Smooth muscle cell (in vitro differentiated cells): ENCODE measurements around the gene HDAC4. TPM values are rescaled to one million over a fixed set of nuclear protein-coding genes. Genes with fewer than 3 reads are reported as not detected.

Experiments
- DNase-seq: peaks from one replicate; lab custom pipeline; 2025; ENCODE audit not compliant: unreplicated experiment; lab: John Stamatoyannopoulos, UW
- H2AFZ ChIP-seq: fragments of 200-600 bp; sonication (generic); 2 replicates; pipeline ENCODE4 v1.6.0; 2016; ENCODE audit warnings: antibody characterized with exemption, low read depth, mild to moderate bottlenecking
- H3F3A ChIP-seq: fragments of 200-600 bp; sonication (generic); 2 replicates; pipeline ENCODE4 v1.6.0; 2017; ENCODE audit warnings: antibody characterized with exemption, low read depth
- H3K27ac ChIP-seq: fragments of 200-600 bp; sonication (generic); 2 replicates; pipeline ENCODE4 v1.5.1; 2016; ENCODE audit warnings: low read depth, mild to moderate bottlenecking
- H3K27me3 ChIP-seq: fragments of 200-600 bp; sonication (generic); 2 replicates; pipeline ENCODE4 v1.6.1; 2016; ENCODE audit warnings: low read depth, mild to moderate bottlenecking
- H3K36me3 ChIP-seq: fragments of 200-600 bp; sonication (generic); 2 replicates; pipeline ENCODE4 v1.5.1; 2016; ENCODE audit warnings: low read depth
- H3K4me1 ChIP-seq: fragments of 200-600 bp; sonication (generic); 2 replicates; pipeline ENCODE4 v1.5.1; 2016; ENCODE audit warnings: low read depth
- H3K4me2 ChIP-seq: fragments of 200-600 bp; sonication (generic); 2 replicates; pipeline ENCODE4 v1.6.0; 2016; ENCODE audit warnings: mild to moderate bottlenecking
- H3K4me3 ChIP-seq: fragments of 200-600 bp; sonication (generic); 2 replicates; pipeline ENCODE4 v1.5.1; 2016; ENCODE audit warnings: mild to moderate bottlenecking
- H3K79me2 ChIP-seq: fragments of 200-600 bp; sonication (generic); 2 replicates; pipeline ENCODE4 v1.6.0; 2016; ENCODE audit warnings: low read depth, mild to moderate bottlenecking
- H3K9ac ChIP-seq: fragments of 200-600 bp; sonication (generic); 2 replicates; pipeline ENCODE4 v1.6.0; 2016; ENCODE audit warnings: low read depth
- H3K9me3 ChIP-seq: fragments of 200-600 bp; sonication (generic); replicated peaks from 2 replicates; pipeline ENCODE4 v1.5.1; 2016; ENCODE audit warnings: low read depth
- H4K20me1 ChIP-seq: fragments of 200-600 bp; sonication (generic); 2 replicates; pipeline ENCODE4 v1.6.0; 2016; ENCODE audit warnings: low read depth
- CTCF ChIP-seq: fragments of 200-600 bp; sonication (generic); IDR thresholded peaks from 2 replicates; pipeline ENCODE4 v1.5.1; 2017; ENCODE audit warnings: borderline replicate concordance, mild to moderate bottlenecking, antibody characterized with exemption; ENCODE audit not compliant: insufficient read depth, poor library complexity, severe bottlenecking
- WGBS: methylation state at CpG from one replicate; pipeline ENCODE4 v1.1.7; 2016; ENCODE audit warnings: low lambda C conversion rate; 5-methylcytosine and 5-hydroxymethylcytosine counted together
- polyA plus RNA-seq: library from polyadenylated mRNA; unstranded; fragments of >200 nt; fragmentation: Nextera tagmentation; extraction: Ambion mirVana; gene quantifications from 2 replicates; pipeline ENCODE4 v1.2.1, GENCODE V29; 2016
- total RNA-seq: library from RNA; depleted of rRNA; stranded (reverse); fragments of >200 nt; gene quantifications from 2 replicates; pipeline ENCODE4 v1.2.3, GENCODE V29; 2014

HDAC4 gene
- total and polyA plus RNA-seq, 2 experiments from 2014 or later, result 6.2 to 35.7 TPM

DNA sequence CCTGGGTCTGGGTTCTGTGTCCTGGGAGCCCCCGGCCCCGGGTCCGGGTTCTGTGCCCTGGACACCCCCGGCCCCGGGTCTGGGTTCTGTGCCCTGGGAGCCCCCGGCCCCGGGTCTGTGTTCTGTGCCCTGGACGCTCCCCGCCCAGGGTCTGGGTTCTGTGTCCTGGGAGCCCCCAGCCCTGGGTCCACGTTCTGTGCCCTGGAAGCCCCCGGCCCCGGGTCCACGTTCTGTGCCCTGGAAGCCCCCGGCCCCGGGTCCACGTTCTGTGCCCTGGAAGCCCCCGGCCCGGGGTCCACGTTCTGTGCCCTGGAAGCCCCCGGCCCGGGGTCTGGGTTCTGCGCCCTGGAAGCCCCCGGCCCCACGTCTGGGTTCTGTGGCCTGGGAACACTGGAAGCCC, 299.0 kb downstream of the HDAC4 start:
- no peaks in the 10 kb centered on the region for H3K9me3 ChIP-seq
- no peaks in the 10 kb centered on the region for H3K79me2 ChIP-seq
- H3K4me1 ChIP-seq, result no peaks in the 10 kb centered on the region
- TF ChIP-seq CTCF, result no peak
- no peaks in the 10 kb centered on the region for H4K20me1 ChIP-seq
- H3K9ac ChIP-seq, result no peak overlapping the region
- 95% methylated on average over 14 of the region's 24 CpGs for WGBS
- no peak overlapping the region for H3K4me3 ChIP-seq
- no peaks in the 10 kb centered on the region for H3K27me3 ChIP-seq
- DNase-seq, result no peak
- H3F3A ChIP-seq, result no peaks in the 10 kb centered on the region
- no peak overlapping the region for H3K27ac ChIP-seq
- no peak overlapping the region for H3K4me2 ChIP-seq
- no peaks in the 10 kb centered on the region for H3K36me3 ChIP-seq
- no peak overlapping the region for H2AFZ ChIP-seq

DNA sequence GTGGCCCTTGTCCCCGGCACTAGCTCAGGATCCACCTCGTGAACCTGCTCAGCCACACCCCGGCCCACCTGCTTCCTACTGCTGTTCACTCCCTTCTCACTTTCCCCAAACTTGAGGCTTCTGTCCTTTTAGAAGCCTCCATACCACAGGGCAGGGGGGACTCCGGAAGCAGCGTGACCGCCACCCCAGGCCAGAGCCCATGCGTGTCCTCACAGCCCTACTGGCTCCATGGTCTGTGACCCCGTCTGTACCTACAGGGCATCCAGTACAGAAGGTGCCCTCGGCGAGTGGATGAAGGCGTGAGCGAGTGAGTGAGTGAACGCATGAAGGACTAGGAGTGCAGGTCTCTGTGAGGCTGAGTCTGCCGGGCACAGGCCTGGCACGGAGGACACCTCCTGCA, 299.7 kb downstream of the HDAC4 start:
- H3K4me2 ChIP-seq, result no peak overlapping the region
- DNase-seq, result no peak
- no peaks in the 10 kb centered on the region for H3K79me2 ChIP-seq
- 98% methylated on average over 15 of the region's 15 CpGs for WGBS
- H3K36me3 ChIP-seq, result no peaks in the 10 kb centered on the region
- no peak overlapping the region for H3K9ac ChIP-seq
- no peaks in the 10 kb centered on the region for H4K20me1 ChIP-seq
- H3K9me3 ChIP-seq, result no peaks in the 10 kb centered on the region
- no peak for TF ChIP-seq CTCF
- H3K4me3 ChIP-seq, result no peak overlapping the region
- no peak overlapping the region for H3K27ac ChIP-seq
- H3F3A ChIP-seq, result no peaks in the 10 kb centered on the region
- no peaks in the 10 kb centered on the region for H3K27me3 ChIP-seq
- no peaks in the 10 kb centered on the region for H3K4me1 ChIP-seq
- no peak overlapping the region for H2AFZ ChIP-seq

DNA sequence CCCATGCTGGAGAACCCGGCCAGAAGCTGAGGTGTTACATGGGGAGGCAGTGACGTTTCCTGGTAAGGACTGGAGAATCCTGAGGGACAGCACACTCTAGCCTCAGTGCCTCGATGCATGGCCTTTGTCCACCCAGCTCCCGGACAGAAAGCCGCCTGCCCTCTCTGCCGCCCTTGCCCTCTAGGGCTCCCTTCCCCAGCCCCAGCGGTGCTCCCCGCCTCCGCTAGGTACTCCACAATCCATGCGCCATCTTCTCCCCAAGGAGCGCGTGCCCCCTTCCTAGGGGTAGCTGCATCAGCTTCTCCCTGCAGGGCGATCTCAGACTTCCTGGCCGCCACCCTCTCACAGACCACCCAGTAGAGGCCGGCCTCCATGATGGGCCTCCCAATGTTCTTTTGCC, 301.3 kb downstream of the HDAC4 start:
- H3F3A ChIP-seq, result no peaks in the 10 kb centered on the region
- no peak for TF ChIP-seq CTCF
- H3K79me2 ChIP-seq, result no peaks in the 10 kb centered on the region
- no peak overlapping the region for H2AFZ ChIP-seq
- DNase-seq, result no peak
- H3K9ac ChIP-seq, result no peak overlapping the region
- no peak overlapping the region for H3K4me2 ChIP-seq
- no peaks in the 10 kb centered on the region for H4K20me1 ChIP-seq
- no peak overlapping the region for H3K4me3 ChIP-seq
- H3K27me3 ChIP-seq, result no peaks in the 10 kb centered on the region
- no peak overlapping the region for H3K27ac ChIP-seq
- no peaks in the 10 kb centered on the region for H3K9me3 ChIP-seq
- H3K4me1 ChIP-seq, result no peaks in the 10 kb centered on the region
- WGBS, result 100% methylated on average over 8 of the region's 15 CpGs
- no peaks in the 10 kb centered on the region for H3K36me3 ChIP-seq

- TF ChIP-seq CTCF, result no peak
- WGBS, result 83% methylated on average over 20 of the region's 20 CpGs
- Histone ChIP-seq H3K79me2 (no peaks in the 10 kb centered on the region), H3K4me2 (no peak overlapping the region), H3K9me3 (no peaks in the 10 kb centered on the region), H4K20me1 (no peaks in the 10 kb centered on the region), H3K27me3 (no peaks in the 10 kb centered on the region), H3K4me1 (no peaks in the 10 kb centered on the region), H3K27ac (no peak overlapping the region), H2AFZ (no peak overlapping the region), H3F3A (no peaks in the 10 kb centered on the region), H3K4me3 (no peak overlapping the region), H3K36me3 (no peaks in the 10 kb centered on the region), H3K9ac (no peak overlapping the region)
- DNase-seq, result no peak
These were observed 302.4 kb downstream of the HDAC4 start for GRCh38 chr2:239098288-239098970.
